GM19099 (cell line): ENCODE data around the gene IFIT2.

Experiments
- POLR2A ChIP-seq: IDR thresholded peaks from 3 replicates; pipeline ENCODE4 v1.6.1; 2011; ENCODE audit warnings: low read depth; ENCODE audit not compliant: insufficient read length; ENCODE audit errors: extremely low read depth

Gene IFIT2

DNA sequence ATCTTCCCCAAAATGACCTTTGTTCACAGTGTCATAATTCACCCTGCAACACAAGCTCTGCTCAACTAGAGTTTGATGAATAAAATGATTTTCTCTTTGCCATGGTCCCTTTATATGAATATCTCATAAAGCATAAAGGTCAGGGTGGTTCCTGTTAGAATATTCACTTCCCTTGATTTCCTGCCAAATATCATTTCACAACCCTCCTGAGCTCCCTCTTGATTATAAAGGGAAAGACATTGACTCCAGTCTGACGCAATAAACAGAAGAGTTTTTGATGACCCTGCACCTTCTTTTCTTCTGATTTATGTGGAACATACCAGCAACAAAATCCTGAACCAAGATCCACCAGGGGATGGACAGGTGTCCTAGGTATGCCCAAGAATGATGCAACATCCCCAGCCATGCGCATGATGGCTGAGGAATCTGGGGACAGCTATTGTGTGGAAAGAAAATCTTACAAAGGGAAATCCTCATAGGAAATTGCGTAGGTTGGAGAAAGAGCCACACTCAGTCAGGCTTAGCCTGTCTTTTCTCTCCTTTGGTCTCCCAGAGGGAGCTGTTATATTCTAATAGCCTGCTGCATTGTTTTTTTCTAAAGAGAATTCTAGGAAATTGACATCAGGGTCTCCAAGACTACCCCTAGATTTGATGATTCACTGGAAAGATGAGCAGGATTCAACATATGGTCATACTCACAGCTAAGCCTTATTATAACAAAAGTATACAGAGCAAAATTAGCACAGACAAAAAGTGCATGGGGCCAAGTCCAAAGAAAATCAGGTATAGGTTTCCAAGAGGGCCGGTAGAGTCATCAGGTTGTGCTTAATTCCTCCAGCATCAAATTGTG, 44.8 kb downstream of the IFIT2 start:
- no peak for TF ChIP-seq POLR2A

DNA sequence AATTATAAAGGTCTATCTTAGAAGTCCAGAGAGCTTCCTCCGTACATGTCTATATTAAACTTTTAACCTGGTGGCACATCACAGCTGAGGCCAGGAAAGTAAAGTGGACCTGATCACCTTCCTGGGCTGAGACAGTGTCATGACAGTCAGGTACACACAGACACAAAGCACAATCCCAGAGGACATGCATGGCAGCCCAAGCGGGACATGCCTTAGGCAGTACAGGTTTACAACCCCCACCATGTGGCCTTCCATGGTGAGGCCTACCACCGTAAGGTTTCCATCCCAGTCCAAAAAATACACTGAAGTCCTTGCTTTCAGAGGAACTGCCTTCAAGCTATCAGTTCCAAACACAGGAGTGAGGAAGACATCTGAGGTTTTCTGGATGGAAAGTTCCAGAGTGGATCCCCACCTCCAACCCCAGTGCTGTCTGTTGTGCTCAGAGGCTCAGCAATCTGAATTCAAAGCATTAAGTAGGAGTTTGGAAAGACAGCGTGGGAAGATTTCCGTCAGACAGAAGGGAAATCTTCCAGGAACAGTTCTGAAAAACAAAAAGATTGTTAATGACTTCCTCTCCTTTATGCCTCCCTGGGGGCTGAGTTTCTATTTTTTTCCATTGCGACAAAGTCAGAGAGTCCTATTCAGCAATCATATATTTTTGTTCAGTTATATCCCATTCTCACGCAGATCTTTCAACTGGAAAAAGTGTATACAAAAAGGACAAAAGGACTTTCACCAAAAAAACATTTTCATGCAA, 46.0 kb downstream of the IFIT2 start:
- TF ChIP-seq POLR2A = no peak

GRCh38 chr10:89348481-89348880, 46.6 kb downstream of the IFIT2 start:
- TF ChIP-seq POLR2A = no peak

GRCh38 chr10:89348975-89349374, 47.1 kb downstream of the IFIT2 start:
- no peak for TF ChIP-seq POLR2A

DNA sequence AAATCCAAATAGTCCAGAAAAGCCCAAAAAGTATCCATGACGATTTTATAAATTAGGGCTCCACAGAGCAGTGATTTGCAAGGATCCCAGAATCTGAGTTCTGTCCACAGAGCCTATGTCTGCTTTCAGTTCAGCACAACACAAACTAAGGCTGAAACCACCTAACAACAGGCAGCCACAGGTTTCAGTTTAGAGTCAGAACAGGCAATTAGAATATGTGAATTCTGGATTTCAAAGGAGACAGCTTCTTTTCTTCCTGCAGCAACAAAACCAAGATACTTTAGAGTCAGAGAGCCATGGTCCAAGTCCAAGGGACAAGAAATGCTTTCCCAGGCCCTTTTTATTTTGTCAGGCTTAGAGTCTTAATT, 49.5 kb downstream of the IFIT2 start:
- no peak for TF ChIP-seq POLR2A

DNA sequence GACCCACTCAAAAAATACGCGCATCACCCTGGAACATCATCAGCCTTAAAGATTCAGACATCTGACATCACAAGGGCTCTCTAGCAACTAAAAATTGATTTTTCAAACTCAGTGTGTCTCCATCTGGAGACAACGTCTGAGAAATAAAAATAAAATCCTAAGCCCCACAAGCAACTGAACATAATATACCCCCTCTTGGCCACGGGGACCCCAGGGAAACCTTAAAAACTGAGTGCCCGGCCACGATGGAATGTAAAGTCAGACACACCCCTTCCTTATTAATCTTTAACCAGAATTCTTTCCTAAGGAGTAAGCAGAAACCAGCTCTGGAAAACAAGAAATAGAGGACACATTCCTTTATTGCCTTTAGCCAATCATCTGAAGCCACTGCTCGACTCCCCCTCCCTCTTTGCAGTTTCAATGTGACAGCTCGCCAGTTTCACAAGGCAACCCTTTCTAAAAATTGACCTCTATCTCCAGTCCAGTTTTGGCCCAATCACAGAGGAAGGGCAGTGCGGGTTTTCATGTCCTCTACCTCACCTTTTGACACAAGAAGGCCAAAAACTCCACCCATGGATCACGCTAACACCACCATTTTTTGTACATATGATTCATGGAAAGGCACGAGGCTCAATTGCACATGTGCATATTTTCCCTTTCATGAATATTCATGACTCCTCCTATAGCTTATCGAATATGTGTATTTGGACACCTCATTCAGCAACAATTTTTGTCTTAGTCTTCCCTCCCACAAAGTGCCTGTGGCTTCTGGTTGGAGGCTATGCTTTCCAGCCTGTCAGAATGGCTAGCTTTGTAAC, 50.1 kb downstream of the IFIT2 start:
- no peak for TF ChIP-seq POLR2A

GRCh38 chr10:89352802-89353201, 51.0 kb downstream of the IFIT2 start:
- TF ChIP-seq POLR2A = no peak

GRCh38 chr10:89355394-89355931, 53.6 kb downstream of the IFIT2 start:
- TF ChIP-seq POLR2A = no peak

DNA sequence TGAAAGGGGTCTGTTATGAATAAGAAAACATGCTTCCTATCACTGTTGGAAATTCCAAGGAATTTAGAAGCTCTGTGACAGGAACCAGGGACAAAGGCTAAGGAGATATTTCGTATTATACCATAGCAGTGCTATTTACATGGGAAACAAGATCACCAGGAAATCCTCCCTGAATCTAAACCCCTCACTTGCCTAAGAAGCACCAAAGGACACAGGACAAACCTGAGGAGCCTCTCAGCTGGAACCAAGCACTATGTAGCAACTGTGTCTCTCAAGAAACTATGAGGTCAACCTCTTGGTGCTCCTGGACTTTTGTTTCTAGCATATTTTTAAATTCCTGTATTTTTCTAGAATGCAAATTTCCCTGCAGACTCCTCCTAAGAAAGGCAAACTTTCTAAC, 55.2 kb downstream of the IFIT2 start:
- no peak for TF ChIP-seq POLR2A

- no peak for TF ChIP-seq POLR2A
Observed at GRCh38 chr10:89357975-89358374, 56.1 kb downstream of the IFIT2 start.
